Kidney (tissue), 14 donors: ENCODE data around the gene GATA6. TPM values are rescaled to one million over a fixed set of nuclear protein-coding genes. Genes with fewer than 3 reads are reported as not detected.
A peak's percentile ranks its signal among the peaks of the same experiment; 100 is the strongest.

Experiments
- DNase-seq, 5 donors: peaks; one replicate each; pipeline ENCODE4 v3.0.0-alpha.2; 2013 to 2020
- FAIRE-seq: peaks from 2 replicates; lab custom pipeline; 2012; peaks lifted over from hg19 to GRCh38; lab: Jason Lieb, UNC
- H3K27ac ChIP-seq, 2 donors: one replicate each; pipeline ENCODE4 v1.7.0; 2013; ENCODE audit warnings: low read depth in 2 of 2, low read length in 2 of 2, inconsistent platforms in 1 of 2
- H3K27me3 ChIP-seq: one replicate; pipeline ENCODE4 v1.7.1; 2013; ENCODE audit warnings: low read length, inconsistent platforms; ENCODE audit not compliant: control insufficient read depth, insufficient read depth
- H3K36me3 ChIP-seq, 3 donors: one replicate each; pipeline versions ENCODE4 v1.7.0 to v1.7.1; 2013; ENCODE audit warnings: low read length in 3 of 3, control low read depth in 1 of 3, inconsistent platforms in 1 of 3; ENCODE audit not compliant: insufficient read depth in 3 of 3, control insufficient read depth in 2 of 3
- H3K4me1 ChIP-seq, 3 donors: one replicate each; pipeline versions ENCODE4 v1.7.0 to v1.7.1; 2013; ENCODE audit warnings: low read length in 3 of 3, inconsistent platforms in 1 of 3, low read depth in 1 of 3; ENCODE audit not compliant: control insufficient read depth in 2 of 3, insufficient read depth in 2 of 3
- H3K4me3 ChIP-seq, 3 donors: one replicate each; pipeline versions ENCODE4 v1.7.0 to v1.8.1; 2013; ENCODE audit warnings: low read length in 3 of 3, control low read depth in 1 of 3, inconsistent platforms in 1 of 3
- H3K9ac ChIP-seq, 3 donors: one replicate each; pipeline versions ENCODE4 v1.7.0 to v1.7.1; 2013; ENCODE audit warnings: low read length in 3 of 3, control low read depth in 1 of 3, inconsistent platforms in 1 of 3
- H3K9me3 ChIP-seq, 3 donors: one replicate each; pipeline versions ENCODE4 v1.7.0 to v1.7.1; 2013; ENCODE audit warnings: low read length in 3 of 3, control low read depth in 1 of 3, inconsistent platforms in 1 of 3; ENCODE audit not compliant: control insufficient read depth in 2 of 3, insufficient read depth in 1 of 3
- intact Hi-C: fragments of 100-400 bp; cut with DNase I; formaldehyde crosslinking; loops from one replicate; pipeline ENCODE4 v1.11.1; 2022
- polyA plus RNA-seq: library from polyadenylated mRNA; stranded (reverse); fragments of 350-450 nt; fragmentation: Illumina TruSeq; extraction: RNeasy Lipid Tissue Mini Kit (QIAGEN cat#74804); gene quantifications from one replicate; pipeline ENCODE4 v1.2.3, GENCODE V29; 2014; ENCODE audit warnings: low read depth, low replicate concordance; ENCODE audit not compliant: insufficient read depth
- total RNA-seq: library from RNA; stranded (reverse); fragmentation: NEBNext Ultra II Directional; extraction: Animal tissue kit (Norgen Biotek cat#: 25700); gene quantifications from one replicate; pipeline ENCODE4 v1.2.1, GENCODE V29; 2021
- TF ChIP-seq, protein P1 (sequence below): IDR thresholded peaks from 3 replicates; pipeline ENCODE4 v1.5.1; 2012; ENCODE audit warnings: mild to moderate bottlenecking, moderate library complexity, borderline replicate concordance; ENCODE audit not compliant: insufficient read depth; ENCODE audit errors: extremely low read depth
- donor health status: control.
- donor health status: control.
- donor health status: control.
- donor health status: control.
- donor health status: control.
- donor health status: DM: yes; HTN: yes; CAD: no.
- donor health status: Normal renal cell carcinoma (clear cell type).

The GATA6 gene
- total and polyA plus RNA-seq, 2 donors from 2014 or later, result 1.7 to 10.9 TPM

DNA sequence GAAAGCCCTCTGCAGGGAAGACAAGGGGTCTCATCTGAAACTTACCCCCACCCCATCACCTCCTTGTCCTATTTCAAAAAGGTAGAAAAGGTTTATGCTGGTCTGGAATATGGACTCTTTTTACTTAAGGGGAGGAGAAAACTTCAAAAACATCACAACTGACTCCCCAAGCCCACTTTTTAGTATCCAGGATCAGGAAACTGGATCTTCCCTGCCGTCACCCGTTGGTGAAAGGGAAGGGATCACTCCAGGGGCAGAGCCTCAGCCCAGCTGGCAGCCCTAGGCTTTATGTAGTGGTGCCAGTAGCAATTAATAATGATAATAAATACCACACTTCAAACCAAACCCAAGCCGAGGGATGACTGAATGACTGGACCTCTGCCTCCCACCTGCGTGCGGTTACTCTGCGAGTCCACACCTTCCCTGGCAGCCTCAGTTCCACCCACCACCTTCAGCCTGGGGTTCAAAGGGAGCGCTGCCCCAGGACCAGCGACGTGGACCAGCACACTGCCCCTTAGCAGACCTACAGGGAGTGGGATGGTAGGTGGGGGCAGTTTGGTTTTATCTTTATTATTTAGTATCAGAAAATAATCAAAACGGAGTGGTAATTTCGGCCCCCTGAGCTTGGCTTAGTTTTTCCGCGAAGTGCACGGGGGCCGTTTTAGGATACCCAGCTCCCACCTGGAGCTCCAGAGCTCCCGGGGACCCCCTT lies 4.9 kb upstream of the GATA6 start:
- Histone ChIP-seq H3K9me3 (no peaks in the 10 kb centered on the region), H3K4me3 (no peak overlapping the region), H3K4me1 (peaks cover 0 to 3% (median 0%) of the 10 kb centered on the region in 3 donors), H3K27me3 (peaks cover 51% of the 10 kb centered on the region), H3K36me3 (no peaks in the 10 kb centered on the region), H3K9ac (no peak overlapping the region), H3K27ac (no peak overlapping the region)
- FAIRE-seq (no peak), DNase-seq (peak in 1 of 5 donors; percentile 41)
- intact Hi-C loops, result loop anchor here (10.0 kb wide), 1 partner anchor 400 kb away; no protein-coding TSS in a partner anchor
- TF ChIP-seq, protein P1, sequence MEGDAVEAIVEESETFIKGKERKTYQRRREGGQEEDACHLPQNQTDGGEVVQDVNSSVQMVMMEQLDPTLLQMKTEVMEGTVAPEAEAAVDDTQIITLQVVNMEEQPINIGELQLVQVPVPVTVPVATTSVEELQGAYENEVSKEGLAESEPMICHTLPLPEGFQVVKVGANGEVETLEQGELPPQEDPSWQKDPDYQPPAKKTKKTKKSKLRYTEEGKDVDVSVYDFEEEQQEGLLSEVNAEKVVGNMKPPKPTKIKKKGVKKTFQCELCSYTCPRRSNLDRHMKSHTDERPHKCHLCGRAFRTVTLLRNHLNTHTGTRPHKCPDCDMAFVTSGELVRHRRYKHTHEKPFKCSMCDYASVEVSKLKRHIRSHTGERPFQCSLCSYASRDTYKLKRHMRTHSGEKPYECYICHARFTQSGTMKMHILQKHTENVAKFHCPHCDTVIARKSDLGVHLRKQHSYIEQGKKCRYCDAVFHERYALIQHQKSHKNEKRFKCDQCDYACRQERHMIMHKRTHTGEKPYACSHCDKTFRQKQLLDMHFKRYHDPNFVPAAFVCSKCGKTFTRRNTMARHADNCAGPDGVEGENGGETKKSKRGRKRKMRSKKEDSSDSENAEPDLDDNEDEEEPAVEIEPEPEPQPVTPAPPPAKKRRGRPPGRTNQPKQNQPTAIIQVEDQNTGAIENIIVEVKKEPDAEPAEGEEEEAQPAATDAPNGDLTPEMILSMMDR, result no peak

DNA sequence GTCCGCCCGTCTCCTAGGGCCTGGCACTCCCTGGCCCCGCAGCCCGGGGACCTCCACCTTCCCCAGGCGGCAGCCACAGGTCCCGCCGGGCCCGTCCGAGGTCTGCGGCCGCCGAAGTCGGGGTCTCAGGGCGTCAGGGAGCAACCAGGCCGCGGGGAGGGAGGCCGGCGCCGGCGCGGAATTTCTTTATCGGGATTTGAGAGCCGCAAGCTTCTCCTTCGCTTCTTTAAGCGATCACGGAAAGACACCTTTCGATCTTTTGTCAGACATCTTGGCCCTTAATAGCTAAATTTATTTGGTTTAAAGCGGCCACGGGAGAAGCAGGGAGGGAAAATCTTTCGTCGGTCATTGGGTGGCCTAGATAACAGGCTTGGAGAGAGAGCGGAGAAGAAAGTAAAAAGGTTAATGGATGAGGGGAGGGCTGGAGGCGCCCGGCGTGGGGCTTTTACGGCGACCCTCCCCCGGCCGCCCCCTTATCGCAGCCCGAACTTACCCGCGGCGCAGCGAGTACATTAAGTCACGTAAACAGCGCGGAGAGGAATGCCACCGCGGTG lies 4.3 kb upstream of the GATA6 start:
- H3K4me3 ChIP-seq, result no peak overlapping the region
- H3K4me1 ChIP-seq, result peaks cover 0 to 5% (median 0%) of the 10 kb centered on the region in 3 donors
- H3K27ac ChIP-seq, result no peak overlapping the region
- DNase-seq (peak in 3 of 5 donors; percentile 44 to 56 (median 48)), FAIRE-seq (no peak)
- TF ChIP-seq, protein P1, result no peak
- peaks cover 51% of the 10 kb centered on the region for H3K27me3 ChIP-seq
- no peaks in the 10 kb centered on the region for H3K36me3 ChIP-seq
- intact Hi-C loops, result loop anchor here (10.0 kb wide), 1 partner anchor 400 kb away; no protein-coding TSS in a partner anchor
- no peak overlapping the region for H3K9ac ChIP-seq
- H3K9me3 ChIP-seq, result no peaks in the 10 kb centered on the region

DNA sequence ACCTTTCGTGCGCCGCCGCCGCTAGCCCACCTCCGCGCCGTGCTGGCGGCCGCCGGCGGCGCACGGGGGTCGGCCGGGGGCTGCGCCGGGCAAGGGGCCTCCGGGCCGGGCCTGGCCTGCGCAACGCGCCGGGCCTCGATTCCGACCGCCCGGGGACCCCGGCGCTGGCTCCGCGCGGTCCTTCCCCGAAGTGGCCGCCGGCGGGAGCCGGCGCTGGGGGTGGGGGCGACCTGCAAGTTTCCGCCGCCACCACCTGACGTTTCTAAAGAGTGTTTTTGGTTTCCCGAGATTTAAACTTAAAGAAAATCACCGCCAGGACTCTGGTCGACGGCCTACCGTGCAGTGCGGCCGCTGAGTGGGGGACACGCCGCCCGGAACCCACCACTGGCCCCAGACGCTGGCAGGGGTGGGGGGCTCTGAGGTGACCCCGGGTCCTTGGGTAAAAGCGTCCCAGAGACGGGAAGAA lies 3.8 kb upstream of the GATA6 start:
- TF ChIP-seq, protein P1, result no peak
- H3K36me3 ChIP-seq, result no peaks in the 10 kb centered on the region
- H3K9me3 ChIP-seq, result no peaks in the 10 kb centered on the region
- peaks cover 51% of the 10 kb centered on the region for H3K27me3 ChIP-seq
- H3K4me3 ChIP-seq, result no peak overlapping the region
- DNase-seq, result peak in 3 of 5 donors; percentile 33 to 56 (median 34)
- no peak for FAIRE-seq
- intact Hi-C loops, result loop anchor here (10.0 kb wide), 1 partner anchor 399 kb away; no protein-coding TSS in a partner anchor
- H3K27ac ChIP-seq, result no peak overlapping the region
- peaks cover 0 to 5% (median 0%) of the 10 kb centered on the region in 3 donors for H3K4me1 ChIP-seq
- H3K9ac ChIP-seq, result no peak overlapping the region
